D721Med (cell line): ENCODE results near the gene NRG2.

Source experiments
- DNase-seq: peaks from one replicate; pipeline ENCODE4 v3.0.0; 2011; ENCODE audit warnings: low spot score; ENCODE audit not compliant: insufficient read length
- FAIRE-seq: peaks from 2 replicates; lab custom pipeline; 2011; peaks lifted over from hg19 to GRCh38; lab: Jason Lieb, UNC
- CTCF ChIP-seq: IDR thresholded peaks from 2 replicates; pipeline ENCODE4 v1.5.1; 2012; ENCODE audit warnings: mild to moderate bottlenecking, control low read depth; ENCODE audit not compliant: insufficient read depth; ENCODE audit errors: missing control alignments

The NRG2 gene

GRCh38 chr5:140041492-140042392, 1.4 kb downstream of the NRG2 start:
- FAIRE-seq (no peak), DNase-seq (peak; percentile 29)
- no peak for TF ChIP-seq CTCF

GRCh38 chr5:140041099-140041491, 2.0 kb downstream of the NRG2 start:
- FAIRE-seq: no peak
- no peak for TF ChIP-seq CTCF
- DNase-seq: no peak

- DNase-seq: no peak
- TF ChIP-seq CTCF: no peak
- FAIRE-seq: no peak
Observed at GRCh38 chr5:140040358-140040757, 2.7 kb downstream of the NRG2 start.

- TF ChIP-seq CTCF: no peak
- no peak for FAIRE-seq
Observed at GRCh38 chr5:140039561-140039960, 3.5 kb downstream of the NRG2 start.

GRCh38 chr5:140038373-140038957, 4.6 kb downstream of the NRG2 start:
- DNase-seq (no peak), FAIRE-seq (peak; percentile 95)
- no peak for TF ChIP-seq CTCF

More at GRCh38 chr5:140039561-140039960, 3.5 kb downstream of the NRG2 start:
- DNase-seq: no peak

- peak; percentile 67 for FAIRE-seq
- DNase-seq: no peak
Observed at GRCh38 chr5:140037012-140037411, 6.1 kb downstream of the NRG2 start.

More at GRCh38 chr5:140037012-140037411, 6.1 kb downstream of the NRG2 start:
- no peak for TF ChIP-seq CTCF
